Activated T-cell treated with anti-CD3 and anti-CD28 coated beads, Interleukin-2, amount 50 U/mL, for 72 hours (primary cell): ENCODE data around the gene DKK3. TPM values are rescaled to one million over a fixed set of nuclear protein-coding genes. Genes with fewer than 3 reads are reported as not detected.

ENCODE experiments used
- ATAC-seq, 2 donors: fragments of 150-1000 bp; cut with Tn5 transposase; replicated peaks in 1 of 2; 2 replicates each; pipeline ENCODE4 v1.10.0; 2021; ENCODE audit warnings: moderate library complexity in 2 of 2, mild to moderate bottlenecking in 1 of 2
- DNase-seq, 2 donors: peaks; one replicate each; pipeline ENCODE4 v3.0.0; 2021 to 2022; ENCODE audit warnings: mixed read lengths in 1 of 2
- H3K27ac Mint-ChIP-seq: one replicate; pipeline ENCODE4 v1.8.0; 2022; ENCODE audit warnings: mild to moderate bottlenecking, moderate library complexity, mixed read lengths
- H3K27me3 Mint-ChIP-seq: one replicate; pipeline ENCODE4 v1.8.0; 2022; ENCODE audit warnings: low read depth, mixed read lengths
- H3K36me3 Mint-ChIP-seq, 2 donors: one replicate each; pipeline ENCODE4 v1.8.0; 2022; ENCODE audit warnings: mixed read lengths in 2 of 2, mild to moderate bottlenecking in 1 of 2; ENCODE audit not compliant: insufficient read depth in 2 of 2
- H3K4me1 Mint-ChIP-seq: one replicate; pipeline ENCODE4 v1.8.0; 2022; ENCODE audit warnings: low read depth, mixed read lengths
- H3K4me3 Mint-ChIP-seq, 2 donors: one replicate each; pipeline ENCODE4 v1.8.0; 2022; ENCODE audit warnings: mild to moderate bottlenecking in 2 of 2, mixed read lengths in 2 of 2, moderate library complexity in 2 of 2
- H3K9me3 Mint-ChIP-seq, 2 donors: one replicate each; pipeline ENCODE4 v1.8.0; 2022; ENCODE audit warnings: mixed read lengths in 2 of 2
- total RNA-seq, 2 donors: library from RNA; stranded (reverse); gene quantifications; one replicate each; pipeline ENCODE4 v1.2.3, GENCODE V29; 2022

The DKK3 gene
- total RNA-seq, 2 donors from 2014 or later = 0.19 TPM; not detected in 1

DNA sequence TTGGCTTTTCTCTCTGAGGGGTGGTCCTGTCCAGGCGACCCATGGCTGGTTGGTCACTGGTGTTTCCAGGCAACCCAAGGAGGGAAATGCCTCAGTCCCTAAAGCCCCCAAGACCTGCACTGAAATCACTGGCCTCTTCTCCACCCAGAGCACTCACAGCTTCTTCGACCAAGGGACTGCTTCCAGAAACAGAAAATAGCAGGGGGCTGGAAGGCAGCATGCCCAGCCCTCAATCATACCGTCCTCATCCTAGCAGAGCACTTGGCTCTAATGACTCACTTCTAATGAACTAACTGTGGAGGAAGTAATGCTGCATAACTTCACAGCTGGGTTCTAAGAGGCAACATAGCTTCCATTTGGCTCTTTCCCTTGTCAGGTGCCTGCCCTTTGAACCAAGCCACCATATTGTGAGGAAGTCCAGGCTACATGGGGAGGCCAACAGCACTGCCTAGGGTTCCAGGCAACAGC, 27.6 kb downstream of the DKK3 start:
- no peak overlapping the region for H3K27ac Mint-ChIP-seq
- H3K36me3 Mint-ChIP-seq = no peaks in the 10 kb centered on the region
- DNase-seq = no peak
- H3K4me3 Mint-ChIP-seq = no peak overlapping the region
- H3K4me1 Mint-ChIP-seq = no peaks in the 10 kb centered on the region
- ATAC-seq = no peak
- H3K27me3 Mint-ChIP-seq = no peaks in the 10 kb centered on the region
- no peaks in the 10 kb centered on the region for H3K9me3 Mint-ChIP-seq

DNA sequence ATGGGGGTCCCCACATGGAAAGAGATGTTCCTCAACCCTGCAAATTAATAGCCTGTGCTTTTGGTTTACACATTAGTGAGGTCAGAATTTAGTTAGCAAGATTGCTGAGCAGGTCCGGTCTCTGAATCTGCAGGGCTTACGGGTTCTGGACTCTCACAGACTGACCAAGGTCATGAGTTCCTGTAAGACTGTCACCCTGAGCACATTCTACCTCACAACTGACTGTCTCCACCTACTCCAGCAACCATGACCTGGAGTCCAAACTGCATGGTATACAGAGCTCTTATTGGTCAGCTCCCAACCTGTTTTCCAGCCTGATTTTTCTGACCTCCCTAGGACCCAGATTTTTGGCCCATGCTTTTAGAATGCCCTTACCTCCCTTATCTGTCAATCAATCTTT, 28.2 kb downstream of the DKK3 start:
- no peaks in the 10 kb centered on the region for H3K36me3 Mint-ChIP-seq
- no peak for ATAC-seq
- no peak overlapping the region for H3K27ac Mint-ChIP-seq
- H3K9me3 Mint-ChIP-seq = no peaks in the 10 kb centered on the region
- no peaks in the 10 kb centered on the region for H3K27me3 Mint-ChIP-seq
- no peak overlapping the region for H3K4me3 Mint-ChIP-seq
- H3K4me1 Mint-ChIP-seq = no peaks in the 10 kb centered on the region
- DNase-seq = no peak

DNA sequence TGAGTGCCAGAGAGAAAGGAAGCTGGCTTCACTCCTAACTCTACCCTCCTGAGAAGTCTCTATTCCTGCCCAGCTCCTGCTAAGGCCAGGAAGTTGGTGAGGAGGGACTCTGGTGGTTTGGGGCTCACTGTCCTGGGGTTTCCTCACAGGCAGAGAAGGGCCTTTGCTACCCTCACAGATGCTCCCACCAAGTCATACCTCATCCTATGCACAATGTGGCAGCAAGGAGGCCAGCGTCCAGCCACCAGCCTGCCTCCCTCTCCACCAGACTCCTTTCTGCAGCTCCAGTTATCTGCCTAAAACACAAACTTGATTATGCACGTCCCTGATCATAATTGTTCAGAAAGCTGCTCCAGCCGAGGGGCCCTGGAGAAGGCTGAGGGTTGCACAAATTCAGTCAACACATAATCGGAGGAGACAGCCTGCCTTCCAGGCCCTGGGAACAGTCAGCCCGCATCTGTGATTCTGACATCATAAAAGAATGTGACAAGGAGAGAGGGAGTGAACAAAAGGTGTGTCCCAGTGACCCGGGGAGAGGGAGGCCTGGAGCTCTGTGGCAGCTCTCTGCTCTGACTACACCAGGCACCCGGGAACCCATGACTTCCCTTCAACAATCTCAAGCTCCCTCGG, 28.8 kb downstream of the DKK3 start:
- no peak overlapping the region for H3K4me3 Mint-ChIP-seq

DNA sequence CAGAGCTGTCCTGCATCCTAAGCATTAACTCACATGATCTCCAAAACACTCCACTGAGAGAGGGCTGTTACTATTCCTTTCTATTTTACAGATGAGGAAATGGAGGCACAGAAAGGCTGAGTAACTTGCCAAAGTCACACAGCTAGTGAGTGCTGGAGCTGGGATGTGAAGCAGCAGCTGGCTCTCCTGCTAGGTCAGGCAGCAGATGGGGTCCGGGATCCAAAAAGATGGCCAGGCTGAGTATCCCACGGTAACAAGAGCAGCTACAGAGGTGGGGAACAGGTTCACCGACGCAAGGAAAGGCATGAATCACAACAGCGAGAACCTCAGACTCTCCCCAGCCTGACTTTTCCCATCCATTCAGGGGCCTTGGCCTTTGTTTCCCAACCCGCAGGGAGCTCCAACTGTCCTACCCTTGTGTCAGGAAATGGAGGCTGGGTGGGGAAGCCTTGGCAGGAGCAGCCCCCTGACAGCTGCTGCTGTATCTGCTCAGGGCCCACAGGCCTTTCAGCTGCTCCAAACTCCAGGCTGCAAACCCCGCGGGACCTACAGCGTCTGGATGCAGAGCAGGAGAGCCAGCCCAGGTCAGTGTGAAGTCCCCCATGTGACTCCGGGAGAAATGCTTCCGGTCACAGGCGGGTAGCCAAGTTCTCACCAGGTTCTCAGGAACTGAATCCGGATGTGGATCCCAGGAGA, 29.5 kb downstream of the DKK3 start:
- Mint-ChIP-seq H3K4me3 (no peak overlapping the region), H3K27ac (no peak overlapping the region), H3K9me3 (no peaks in the 10 kb centered on the region), H3K27me3 (no peaks in the 10 kb centered on the region), H3K4me1 (no peaks in the 10 kb centered on the region), H3K36me3 (no peaks in the 10 kb centered on the region)
- DNase-seq (no peak), ATAC-seq (no peak)

More for the DNA sequence above, 28.8 kb downstream of the DKK3 start:
- Mint-ChIP-seq H3K9me3 (no peaks in the 10 kb centered on the region), H3K27ac (no peak overlapping the region), H3K27me3 (no peaks in the 10 kb centered on the region), H3K4me1 (no peaks in the 10 kb centered on the region), H3K36me3 (no peaks in the 10 kb centered on the region)
- no peak for ATAC-seq
- DNase-seq = no peak

DNA sequence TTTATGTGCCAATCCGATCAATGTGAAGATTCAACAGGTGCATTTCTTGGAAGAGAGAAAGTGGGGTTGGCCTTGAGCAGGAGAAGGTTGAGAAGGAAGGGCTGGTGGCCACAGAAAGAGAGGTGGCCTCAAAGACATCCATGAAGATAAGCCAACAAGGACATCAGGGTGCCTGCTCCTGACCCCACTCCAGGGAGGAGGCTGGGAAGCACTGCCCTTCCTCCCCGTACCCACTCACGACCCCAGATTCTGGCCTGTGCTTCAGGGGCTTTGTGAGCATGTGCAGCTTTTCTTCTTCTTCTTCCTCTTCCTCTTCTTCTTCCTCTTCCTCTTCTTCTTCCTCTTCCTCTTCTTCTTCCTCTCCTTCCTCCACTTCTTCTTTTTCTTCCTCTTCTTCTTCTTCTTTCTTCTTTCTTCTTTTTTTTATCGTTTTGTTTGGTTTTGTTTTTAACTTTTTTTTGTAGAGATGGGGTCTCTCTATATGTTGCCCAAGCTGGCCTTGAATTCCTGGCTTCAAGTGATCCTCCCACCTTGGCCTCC, 30.3 kb downstream of the DKK3 start:
- no peaks in the 10 kb centered on the region for H3K4me1 Mint-ChIP-seq
- no peaks in the 10 kb centered on the region for H3K36me3 Mint-ChIP-seq
- no peaks in the 10 kb centered on the region for H3K9me3 Mint-ChIP-seq
- ATAC-seq (no peak), DNase-seq (no peak)
- no peaks in the 10 kb centered on the region for H3K27me3 Mint-ChIP-seq
- H3K27ac Mint-ChIP-seq = no peak overlapping the region
- H3K4me3 Mint-ChIP-seq = no peak overlapping the region

DNA sequence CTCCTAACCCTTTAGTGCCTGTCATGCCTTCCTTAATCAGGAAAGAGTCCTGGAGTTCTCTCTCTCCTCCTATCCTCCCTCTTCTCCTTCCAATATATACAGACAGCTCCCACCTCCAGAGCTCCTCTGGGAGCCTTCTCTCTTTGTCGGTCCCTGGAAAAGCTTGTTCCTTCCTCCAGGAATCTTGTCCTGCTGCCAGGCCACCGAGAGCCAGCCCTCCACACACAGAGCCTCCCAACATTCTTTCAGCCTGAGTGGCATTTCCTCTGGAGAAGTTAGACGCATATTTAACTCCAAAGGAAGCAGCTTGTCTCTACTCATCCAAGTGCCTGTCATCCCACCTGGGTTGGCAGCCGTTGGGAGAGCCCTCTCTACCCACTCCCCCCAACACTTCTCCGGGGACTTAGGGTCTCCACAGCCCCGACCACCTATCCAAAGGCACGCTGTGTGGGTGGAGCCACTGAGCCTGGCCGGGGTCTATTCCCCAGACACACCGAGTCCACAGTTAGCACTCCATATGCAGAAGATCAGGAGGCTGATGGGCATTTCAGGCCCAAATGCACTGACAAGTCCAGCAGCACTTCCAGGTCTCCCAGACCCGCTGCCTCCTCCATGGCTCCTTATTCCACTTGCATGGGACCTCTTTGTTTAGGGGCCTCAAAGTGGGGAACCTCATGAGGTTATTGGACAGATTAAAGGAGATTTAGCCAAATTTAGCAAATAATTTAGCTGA, 31.1 kb downstream of the DKK3 start:
- H3K27me3 Mint-ChIP-seq = no peaks in the 10 kb centered on the region
- H3K27ac Mint-ChIP-seq = no peak overlapping the region
- no peaks in the 10 kb centered on the region for H3K4me1 Mint-ChIP-seq
- ATAC-seq = no peak
- H3K4me3 Mint-ChIP-seq = no peak overlapping the region
- H3K9me3 Mint-ChIP-seq = no peaks in the 10 kb centered on the region
- no peaks in the 10 kb centered on the region for H3K36me3 Mint-ChIP-seq
- DNase-seq = no peak

DNA sequence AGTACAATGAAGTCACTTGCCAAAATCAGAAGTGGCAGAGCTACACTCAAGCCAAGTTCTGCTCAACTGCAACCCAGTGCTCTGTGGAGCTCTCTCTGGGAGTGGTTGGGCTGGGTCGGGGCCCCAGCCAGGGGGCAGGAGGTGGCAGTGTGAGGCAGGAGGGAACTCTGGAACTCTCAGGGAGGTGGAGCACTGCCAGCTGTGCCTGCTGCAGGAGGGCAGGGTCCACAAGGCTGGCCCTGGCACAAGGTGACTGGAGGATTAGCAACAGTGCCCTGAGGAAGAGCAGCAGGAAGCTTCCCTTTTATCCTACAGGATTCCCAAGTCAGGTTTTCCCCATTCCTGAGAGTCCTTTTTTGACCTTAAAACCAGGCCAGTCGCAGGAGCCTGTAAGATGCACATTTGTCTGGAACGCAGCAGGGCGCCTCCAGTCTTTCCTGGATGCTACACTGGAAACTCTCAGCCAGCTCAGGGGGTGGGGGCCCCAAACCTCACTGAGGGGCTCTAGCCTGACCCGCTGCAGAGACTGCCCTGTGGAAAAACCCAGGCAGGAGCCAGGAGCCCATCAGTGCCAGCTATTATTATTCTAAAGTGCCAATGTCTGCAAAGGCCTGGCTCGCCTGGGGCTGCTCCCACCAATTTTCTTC, 31.8 kb downstream of the DKK3 start:
- no peaks in the 10 kb centered on the region for H3K27me3 Mint-ChIP-seq
- DNase-seq (no peak), ATAC-seq (no peak)
- no peaks in the 10 kb centered on the region for H3K9me3 Mint-ChIP-seq
- H3K36me3 Mint-ChIP-seq = no peaks in the 10 kb centered on the region
- H3K4me1 Mint-ChIP-seq = no peaks in the 10 kb centered on the region
- H3K4me3 Mint-ChIP-seq = no peak overlapping the region
- H3K27ac Mint-ChIP-seq = no peak overlapping the region

DNA sequence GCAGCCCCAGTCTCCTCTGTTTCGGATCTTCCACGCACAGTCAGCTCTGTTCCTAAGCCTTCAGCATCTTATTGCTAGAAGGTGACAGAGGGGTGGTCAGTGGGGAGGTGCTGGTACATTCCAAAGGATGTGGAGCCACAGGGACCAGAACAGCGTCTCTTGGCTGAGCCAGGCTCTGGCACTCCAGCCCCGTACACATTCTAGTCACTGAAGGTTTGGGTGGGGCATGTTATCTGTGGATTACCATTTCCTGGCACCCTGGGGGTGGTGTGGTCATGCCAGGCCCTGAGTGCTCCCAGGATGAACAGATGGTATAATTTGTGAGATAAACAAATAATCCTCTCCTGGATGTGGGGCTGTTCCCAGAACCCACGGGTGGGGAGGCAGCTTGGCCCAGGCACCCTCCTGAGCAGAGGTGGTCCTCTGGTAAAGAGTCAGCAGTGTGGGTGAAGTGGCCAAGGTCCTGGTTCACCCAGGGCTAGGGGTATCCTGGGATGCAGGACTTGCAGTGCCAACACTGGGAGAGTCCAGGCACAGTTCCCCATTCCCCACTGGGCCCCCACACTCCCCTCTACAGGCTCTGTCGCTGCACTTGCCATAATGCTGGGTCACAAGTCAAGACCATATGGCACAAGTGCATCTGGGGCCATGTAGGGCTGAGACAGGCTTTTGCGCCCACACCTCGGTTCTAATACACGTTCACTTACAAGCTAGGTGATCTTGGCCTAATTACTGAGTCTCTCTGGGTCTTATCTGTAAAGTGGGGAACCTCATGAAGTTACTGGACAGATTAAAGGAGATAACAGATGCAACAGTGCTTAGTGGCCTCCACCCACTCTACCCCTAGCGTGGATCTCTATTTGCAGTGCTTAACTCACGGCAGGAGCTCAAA, 33.0 kb downstream of the DKK3 start:
- Mint-ChIP-seq H3K36me3 (no peaks in the 10 kb centered on the region), H3K27ac (no peak overlapping the region), H3K27me3 (no peaks in the 10 kb centered on the region), H3K4me1 (no peaks in the 10 kb centered on the region), H3K4me3 (no peak overlapping the region), H3K9me3 (no peaks in the 10 kb centered on the region)
- ATAC-seq (peak in 1 of 2 donors; percentile 17), DNase-seq (no peak)

DNA sequence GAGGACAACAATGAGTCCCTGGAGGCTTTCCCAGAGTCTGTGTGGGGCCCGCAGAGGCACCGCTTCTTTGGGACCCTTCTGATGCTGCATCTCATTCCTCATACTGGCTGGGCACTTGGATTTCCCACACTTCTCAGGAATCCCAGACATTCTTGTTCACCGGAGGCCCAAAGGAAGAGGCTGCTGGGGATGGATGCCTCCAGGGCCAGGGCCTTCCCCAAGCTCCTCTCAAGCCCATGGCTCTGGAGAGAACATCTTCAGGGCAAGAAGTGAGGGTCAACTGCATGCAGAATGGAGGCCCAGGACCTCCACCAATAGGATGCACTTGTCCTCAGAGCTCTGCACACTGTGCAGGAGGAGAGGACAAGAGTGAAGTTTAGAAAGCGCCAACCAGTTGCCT, 34.6 kb downstream of the DKK3 start:
- H3K9me3 Mint-ChIP-seq = no peaks in the 10 kb centered on the region
- DNase-seq (no peak), ATAC-seq (no peak)
- no peaks in the 10 kb centered on the region for H3K27me3 Mint-ChIP-seq
- no peaks in the 10 kb centered on the region for H3K36me3 Mint-ChIP-seq
- no peaks in the 10 kb centered on the region for H3K4me1 Mint-ChIP-seq
- H3K4me3 Mint-ChIP-seq = no peak overlapping the region
- no peak overlapping the region for H3K27ac Mint-ChIP-seq

DNA sequence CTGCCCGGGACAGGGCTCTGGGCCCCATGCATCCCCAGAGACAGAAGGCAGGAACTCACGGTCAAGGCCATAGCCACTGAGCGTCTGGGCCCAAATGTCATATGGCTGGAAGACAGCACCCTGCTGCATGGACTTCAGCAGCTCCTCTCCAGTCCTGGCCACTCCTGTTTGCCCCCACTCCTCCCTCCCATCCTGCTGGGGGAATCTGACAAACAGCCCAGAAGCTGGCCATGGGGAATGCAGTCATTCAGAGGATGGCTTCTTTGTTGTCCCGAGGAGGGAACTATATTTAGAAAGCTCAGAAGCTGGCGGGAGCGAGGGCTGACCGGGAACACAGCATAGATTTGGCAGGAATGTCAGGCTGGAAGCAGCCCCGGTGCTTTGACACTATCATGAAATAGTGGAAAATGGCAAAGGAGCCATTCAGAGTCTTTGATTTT, 35.0 kb downstream of the DKK3 start:
- no peak for ATAC-seq
- Mint-ChIP-seq H3K4me1 (no peaks in the 10 kb centered on the region), H3K36me3 (no peaks in the 10 kb centered on the region), H3K27ac (no peak overlapping the region), H3K27me3 (no peaks in the 10 kb centered on the region), H3K4me3 (no peak overlapping the region), H3K9me3 (no peaks in the 10 kb centered on the region)
- no peak for DNase-seq

DNA sequence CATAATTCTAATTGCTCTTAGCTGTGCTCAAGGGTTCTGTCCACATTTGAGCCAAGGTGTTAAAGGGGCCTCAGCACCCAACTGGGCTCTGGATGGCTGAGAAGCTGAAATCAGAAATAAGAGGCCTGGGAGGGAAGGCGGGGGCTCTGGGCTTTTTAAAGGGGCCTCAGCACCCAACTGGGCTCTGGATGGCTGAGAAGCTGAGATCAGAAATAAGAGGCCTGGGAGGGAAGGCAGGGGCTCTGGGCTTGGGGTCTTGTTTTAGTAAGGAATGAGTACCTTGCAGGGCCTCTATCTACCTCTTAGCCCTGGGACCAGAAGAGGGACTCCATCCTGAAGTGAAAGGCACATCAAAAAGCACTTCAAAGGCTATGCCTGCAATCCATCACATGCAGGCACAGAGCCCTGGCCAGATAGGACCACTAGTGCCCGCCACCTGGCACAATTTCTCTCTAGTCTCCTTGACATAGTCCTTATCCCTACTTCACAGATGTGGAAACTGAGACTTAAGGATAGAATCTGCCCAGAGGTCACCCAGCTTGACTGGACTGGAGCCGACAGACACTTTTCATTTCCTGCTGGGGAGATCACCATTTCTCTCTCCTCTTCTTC, 35.6 kb downstream of the DKK3 start:
- Mint-ChIP-seq H3K27me3 (no peaks in the 10 kb centered on the region), H3K27ac (no peak overlapping the region), H3K4me1 (no peaks in the 10 kb centered on the region), H3K9me3 (no peaks in the 10 kb centered on the region), H3K4me3 (no peak overlapping the region), H3K36me3 (no peaks in the 10 kb centered on the region)
- no peak for ATAC-seq
- no peak for DNase-seq
